ENCODE data around the gene GSAP.

Gene GSAP

DNA sequence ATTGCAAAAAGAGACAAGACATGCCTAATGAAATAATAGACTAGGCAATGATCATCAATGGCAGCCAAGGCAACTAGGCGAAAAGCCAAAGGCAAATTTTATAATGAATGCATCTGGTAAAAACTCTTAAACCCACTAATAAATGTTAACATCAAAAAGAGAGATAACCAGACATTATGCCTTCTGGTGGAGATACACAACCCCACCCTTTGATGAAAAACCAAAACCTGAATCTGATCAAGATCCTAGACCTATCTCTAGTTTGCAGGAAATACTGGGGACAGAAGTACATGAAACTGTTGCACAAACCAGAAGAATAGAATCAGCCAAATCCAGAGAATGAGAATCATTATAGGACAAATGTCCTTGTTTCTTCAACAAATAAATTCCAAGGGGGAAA is 22.0 kb upstream of the GSAP start:
- DNase-seq (ENCODE audit: low spot score): no peak

DNA sequence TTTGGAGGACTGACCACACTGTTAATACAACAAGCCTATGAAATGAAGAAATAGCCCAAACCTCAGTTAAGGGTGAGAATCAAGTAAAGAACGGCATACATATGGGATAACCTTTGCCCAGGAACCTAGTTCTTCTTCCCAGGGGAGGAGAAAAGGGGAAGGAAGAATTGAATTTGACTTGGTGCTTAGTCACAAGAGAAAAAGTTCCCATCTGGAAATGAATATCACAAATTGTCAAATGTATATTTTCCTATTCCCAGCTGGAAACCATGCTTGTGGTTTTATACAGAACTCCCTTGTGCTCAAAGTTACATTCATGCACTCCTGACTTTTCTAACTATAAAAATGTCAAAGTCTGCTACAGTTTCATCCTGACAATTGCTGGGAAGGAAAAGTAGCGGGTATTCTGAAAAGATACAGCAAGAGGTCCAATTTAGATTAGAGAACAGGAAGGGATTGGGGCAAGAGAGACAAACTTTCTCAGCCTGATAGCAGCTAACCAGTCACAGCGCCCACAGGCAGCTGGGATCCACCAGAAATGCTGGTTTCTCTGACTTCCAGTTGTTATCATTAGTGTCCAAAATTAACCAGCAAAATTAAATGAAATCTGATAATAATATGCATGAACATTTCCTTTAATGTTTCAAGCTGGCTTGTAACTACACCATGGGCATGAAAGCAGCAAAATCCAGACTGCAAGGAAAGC is 18.6 kb upstream of the GSAP start:
- DNase-seq (ENCODE audit: low spot score): no peak

DNA sequence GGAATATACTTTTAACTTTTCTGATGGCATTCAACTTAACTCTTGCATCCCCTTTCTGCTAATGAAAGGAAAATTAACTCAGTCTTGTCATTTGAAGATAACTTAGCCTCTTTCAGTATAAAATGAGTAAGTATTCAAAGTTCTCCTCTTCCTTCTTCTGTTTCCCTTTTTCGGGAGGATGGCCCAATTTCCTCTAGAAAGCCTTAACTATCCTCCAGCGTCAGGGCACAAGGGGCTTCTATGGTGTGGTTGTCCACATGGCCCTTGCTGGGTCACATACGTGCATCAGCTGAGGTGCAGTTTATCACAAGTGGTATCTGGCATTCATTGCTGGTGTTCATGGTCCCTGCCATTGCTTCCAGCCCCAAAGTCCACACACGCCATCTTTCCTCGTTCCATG is 17.8 kb upstream of the GSAP start:
- no peak for DNase-seq (ENCODE audit: low spot score)

DNA sequence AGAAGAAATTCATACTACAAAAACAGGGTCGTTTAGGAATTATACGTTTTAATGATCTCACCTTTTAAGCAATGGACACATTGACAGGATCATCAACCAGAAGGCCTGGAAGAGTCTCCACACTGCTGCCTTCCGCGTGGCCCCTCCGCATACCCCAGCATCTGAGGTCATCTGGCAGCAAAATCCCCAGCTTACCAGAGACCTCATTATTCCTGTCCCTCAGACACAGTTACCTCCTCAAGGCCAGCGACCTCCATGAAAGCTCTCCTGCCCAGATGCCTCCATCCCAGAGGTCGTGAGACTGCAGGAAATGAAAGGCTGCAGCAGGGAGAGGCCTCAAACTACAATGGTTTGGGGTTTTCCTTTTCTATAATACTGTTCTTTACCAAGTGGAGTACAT is 14.8 kb upstream of the GSAP start:
- DNase-seq (ENCODE audit: low spot score): no peak

DNA sequence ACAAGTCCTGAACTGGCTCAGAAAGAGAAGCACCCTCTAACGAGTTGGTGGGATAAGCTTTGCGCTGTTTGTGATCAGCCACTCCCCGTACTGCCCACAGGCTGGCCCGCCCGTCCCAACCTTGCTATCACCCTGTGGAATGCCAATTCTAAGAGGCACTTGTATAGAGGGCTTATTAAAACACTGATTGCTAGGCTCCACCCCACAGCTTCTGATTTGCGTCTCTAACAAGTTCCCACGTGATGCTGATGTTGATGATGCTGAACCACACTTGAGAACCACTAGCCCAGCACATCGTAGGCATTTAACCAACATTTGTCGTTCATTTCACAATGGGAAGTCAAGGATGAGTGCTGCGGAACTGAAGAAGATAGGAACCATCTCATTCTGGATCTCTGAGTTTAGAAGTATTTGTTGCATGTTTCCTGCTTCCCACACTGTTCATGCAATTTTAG is 12.7 kb upstream of the GSAP start:
- DNase-seq (ENCODE audit: low spot score): no peak

DNA sequence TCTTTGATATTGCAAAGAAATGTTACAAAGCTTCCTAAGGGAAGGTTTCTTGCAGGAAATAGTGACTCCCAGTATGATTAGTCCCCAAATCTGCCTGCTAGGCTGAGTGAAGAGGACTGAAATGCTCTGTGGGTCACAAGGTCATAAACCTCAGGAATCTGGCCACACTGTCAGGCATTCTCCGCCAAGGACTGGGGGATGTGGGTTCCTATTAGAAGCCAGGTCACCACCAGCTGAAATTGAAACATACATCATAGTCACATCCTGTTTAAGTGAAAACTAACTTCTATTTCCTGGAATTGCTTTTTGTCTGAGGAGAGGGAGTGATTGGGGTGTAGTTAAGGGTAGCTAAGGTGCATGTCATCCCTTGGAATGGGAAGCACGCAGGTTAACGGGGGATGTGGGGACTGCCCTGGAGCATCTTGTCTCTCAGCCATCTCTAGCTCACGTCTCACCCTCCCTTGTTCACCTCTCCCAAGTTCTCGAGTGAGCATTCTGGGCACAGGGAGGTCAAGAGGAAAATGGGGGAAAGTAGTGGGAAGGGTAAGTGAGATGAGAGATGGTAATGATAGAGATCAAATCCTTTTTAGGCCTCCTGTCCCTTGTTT is 12.0 kb upstream of the GSAP start:
- peak; percentile 97 for DNase-seq (ENCODE audit: low spot score)

DNA sequence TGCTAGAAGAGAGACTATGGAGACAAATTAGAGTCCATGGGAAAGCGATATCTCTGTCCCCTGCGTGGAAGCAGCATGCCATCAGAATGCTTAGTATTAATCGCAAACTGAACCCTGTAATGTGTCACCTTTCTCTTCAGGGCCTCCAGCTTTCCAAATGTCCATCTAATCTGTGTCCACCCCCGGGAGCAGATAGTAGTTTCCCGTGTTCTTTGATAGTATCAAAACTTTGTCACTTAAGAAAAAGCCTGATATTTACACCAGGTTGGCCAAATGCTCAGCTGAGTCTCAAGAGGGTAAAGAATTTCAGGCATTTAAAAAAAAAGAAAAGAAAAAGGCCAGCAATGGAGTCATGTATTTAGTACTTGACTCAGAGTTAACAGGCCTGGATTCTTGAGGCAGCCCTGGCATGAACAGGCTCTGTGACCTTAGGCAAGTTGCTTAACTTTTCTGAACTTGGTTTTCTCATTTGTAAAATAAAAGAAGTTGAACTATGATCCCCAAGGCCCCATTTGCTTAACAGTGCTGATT is 10.4 kb upstream of the GSAP start:
- peak; percentile 49 for DNase-seq (ENCODE audit: low spot score)

DNA sequence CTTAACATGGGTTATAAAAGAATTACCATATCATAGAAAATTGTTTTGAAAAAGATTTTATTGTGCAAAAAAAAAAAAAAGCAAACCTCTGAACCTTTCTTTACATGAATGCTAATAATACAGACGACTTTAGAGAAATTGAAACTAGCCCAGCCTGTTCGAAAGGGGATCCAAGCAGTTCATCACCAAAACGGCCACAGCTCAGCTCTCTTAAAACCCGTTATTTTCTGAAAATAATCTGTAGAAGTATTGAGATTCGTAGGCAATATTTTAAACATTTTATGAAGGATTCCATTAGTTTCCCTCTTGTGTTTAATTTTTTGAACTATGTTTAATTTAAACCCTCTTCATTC is 9.9 kb upstream of the GSAP start:
- DNase-seq (ENCODE audit: low spot score): no peak

DNA sequence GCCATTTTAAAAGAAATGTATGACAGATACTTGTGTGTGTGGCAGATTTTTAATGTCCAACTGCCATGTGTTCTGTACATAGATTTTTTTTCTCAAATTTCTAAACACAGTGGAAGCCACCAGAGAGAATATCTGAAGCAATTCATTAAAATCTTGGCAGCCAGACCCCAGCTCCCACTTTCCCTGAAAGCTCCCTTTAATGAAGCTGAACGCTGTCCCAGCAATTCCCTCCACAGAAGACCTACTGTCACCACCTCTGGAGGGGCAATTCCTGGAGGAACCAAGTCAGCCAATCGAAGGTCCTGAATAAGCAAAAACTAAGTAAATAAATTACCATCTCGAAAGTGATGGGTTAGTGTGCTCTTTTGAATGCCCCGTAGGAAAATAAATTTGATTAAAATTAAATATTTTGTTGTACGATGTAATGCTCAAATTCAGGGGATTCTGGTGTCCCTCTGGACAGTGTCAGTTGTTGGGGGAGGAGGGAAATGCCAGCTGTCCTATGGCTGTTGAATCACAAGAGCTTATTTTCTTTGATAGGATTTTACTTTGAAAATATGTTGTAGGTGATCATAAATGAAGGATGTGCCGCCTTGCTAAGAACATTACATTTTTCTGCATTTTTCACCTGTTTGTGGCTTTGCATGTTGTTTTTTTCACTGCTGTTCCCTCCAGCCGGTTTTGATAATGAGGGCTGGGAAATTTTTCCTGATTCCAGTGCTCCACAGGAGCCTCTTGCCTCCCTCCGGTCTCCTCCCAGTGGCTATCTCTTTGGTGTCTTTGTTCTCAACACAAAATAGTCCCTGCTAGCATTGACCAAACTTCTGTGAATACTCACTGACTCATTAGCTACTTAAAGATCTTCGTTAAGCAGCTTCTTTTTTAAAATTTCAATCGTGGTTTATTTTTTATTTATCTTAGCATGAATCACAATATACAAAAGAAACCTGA is 9.2 kb upstream of the GSAP start:
- no peak for DNase-seq (ENCODE audit: low spot score)

DNA sequence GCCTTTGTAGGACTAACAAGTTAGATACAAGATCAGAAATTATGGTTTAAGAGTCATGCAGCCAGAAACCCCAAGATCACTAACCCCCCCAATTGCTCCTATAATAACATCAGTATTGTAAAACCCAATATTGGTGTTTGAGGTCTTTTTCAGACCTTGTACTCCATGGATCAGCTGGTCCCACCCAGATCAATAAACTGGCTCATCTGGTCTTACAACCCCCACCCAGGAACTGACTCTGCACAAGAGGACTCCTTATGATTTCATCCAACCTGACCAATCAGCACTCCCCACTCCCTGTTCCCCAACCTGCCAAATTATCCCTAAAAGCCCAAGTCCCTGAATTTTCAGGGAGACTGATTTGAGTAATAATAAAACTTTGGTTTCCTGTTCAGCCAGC is 6.4 kb upstream of the GSAP start:
- DNase-seq (ENCODE audit: low spot score): no peak

DNA sequence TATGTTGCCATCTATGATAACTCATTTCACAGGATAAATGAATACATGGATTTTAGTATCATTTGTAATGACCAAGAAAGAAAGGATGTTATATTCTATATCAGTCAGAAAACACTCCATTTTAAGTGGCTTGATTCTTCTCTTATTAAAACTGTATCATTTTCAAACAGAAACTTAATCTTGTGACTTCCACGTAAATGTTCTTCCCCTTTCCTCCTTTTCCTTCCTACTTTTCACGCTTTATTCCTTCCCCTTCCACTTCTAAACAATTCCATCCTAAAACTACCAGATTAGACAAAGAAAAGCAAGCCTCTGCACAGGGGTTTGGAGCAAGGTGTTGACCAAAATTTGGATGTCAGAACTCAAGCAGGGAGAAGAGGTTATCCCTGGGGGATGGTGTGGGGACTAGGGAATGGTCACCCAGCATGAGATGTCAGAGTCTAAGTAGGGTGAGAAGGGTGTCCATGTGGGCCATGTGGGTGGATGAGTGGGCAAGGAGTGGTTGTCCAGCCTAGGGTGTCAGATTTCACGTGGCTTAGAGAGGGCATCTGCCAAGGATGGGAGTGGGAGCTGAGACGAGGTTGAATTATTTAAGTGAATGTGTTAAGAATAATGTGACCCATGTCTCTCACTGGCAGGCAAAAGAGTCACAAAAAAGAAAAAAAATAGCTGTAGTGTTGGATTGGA is 5.0 kb upstream of the GSAP start:
- no peak for DNase-seq (ENCODE audit: low spot score)

DNA sequence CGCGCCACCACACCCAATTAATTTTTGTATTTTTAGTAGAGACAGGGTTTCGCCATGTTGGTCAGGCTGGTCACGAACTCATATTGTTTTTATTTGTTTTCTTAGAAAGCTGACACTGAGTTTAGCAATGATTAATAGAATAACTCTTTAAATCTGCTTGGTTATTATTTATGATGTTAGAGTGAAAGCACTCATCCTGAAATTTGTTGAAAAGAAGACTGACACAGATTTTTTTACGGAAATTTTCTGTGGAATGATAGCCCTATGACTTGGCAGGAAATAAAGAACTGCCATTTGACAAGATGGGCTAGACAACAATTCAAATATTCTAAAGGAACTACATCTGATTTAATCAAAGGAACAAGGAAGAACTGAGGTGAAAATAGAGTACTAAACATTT is 4.3 kb upstream of the GSAP start:
- no peak for DNase-seq (ENCODE audit: low spot score)

DNA sequence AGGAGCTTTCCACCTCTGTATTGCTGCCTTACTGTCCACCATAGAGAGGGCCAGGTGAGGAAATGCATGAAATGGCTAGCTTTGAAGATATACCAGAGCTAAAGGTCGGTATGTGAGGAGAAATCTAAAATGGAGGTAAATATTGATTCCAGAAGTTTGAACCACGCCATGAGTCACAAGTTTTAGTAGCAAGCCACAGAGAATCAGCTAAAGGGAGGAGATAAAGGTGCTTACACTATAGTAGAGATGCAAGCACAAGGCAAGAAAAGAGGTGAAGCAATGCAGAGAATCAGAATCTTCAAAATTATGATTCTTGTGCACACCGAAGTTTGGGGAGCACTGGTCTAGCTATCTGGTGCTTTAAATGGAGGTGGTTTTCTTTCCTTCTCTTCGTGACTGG is 3.0 kb upstream of the GSAP start:
- no peak for DNase-seq (ENCODE audit: low spot score)

DNA sequence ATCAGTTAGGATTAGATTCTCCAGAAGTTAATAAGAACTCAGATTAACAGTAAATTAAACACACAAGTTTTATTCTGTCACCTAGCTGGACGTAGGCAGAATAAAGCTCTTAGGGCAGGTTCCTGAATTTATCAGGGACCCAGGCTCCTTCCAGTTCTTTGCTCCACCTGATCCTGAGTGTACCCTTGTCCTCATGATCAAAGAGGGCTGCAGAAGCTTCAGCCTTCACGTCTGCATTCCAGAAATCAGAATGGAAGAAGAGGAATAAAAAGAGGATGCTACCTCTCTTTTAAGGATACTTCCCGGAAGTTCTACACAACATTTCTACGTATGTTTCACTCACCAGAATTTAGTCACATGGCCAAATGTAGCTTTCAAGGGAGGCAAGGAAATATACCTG is 1.7 kb upstream of the GSAP start:
- DNase-seq (ENCODE audit: low spot score): no peak

DNA sequence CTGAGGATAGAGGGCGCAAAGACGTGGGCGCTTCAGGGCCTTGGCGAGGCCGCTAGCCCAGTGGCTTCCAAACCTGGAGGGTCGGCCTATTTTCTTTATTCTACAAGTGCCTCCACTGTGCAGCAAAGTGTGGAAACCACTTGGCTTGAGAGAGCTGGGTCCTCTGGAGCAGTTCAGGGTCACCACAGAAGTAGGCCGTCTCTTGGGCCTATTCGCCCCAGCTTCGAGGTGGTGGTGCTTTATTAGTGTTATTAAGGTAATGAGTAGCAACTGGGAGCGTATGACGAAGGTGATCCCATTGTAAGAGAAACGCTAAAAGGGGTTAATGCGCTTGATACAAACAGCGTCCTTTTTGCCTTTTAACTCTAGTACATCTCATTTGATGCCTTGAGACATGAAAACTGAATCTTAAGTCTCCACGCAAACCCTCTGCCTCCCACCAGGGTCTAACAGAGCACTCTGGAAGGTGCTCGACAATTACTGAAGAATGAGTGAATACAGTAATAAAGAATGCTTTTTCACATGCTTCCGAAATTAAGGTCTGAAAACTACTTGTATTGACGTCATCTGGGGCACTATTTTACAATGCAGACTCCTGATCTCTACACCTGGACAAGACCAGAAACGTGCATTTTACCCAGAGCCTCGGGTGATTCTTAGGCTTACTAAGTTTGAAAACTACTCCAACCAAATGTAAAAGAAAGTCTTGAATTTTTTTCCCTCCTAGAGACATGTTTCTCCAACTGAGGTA is 647 bp upstream of the GSAP start:
- no peak for DNase-seq (ENCODE audit: low spot score)

DNA sequence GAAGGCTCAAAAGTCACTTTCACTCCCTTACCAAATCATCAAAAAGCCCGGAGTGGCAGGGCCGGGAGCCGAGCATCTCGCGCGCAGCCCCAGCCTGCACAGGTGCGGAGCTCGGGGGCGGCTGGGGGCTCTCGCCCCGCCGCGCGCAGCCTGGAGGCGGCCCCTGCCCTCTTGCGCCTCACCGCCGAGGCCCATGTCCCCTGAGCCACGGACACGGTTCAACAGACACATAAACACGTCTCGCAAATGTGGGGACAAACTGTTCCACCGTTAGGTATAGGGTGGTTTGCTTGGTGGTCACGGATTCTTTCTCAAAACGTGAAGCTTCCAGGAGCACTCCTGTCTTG is 700 bp downstream of the GSAP start:
- no peak for DNase-seq (ENCODE audit: low spot score)

DNA sequence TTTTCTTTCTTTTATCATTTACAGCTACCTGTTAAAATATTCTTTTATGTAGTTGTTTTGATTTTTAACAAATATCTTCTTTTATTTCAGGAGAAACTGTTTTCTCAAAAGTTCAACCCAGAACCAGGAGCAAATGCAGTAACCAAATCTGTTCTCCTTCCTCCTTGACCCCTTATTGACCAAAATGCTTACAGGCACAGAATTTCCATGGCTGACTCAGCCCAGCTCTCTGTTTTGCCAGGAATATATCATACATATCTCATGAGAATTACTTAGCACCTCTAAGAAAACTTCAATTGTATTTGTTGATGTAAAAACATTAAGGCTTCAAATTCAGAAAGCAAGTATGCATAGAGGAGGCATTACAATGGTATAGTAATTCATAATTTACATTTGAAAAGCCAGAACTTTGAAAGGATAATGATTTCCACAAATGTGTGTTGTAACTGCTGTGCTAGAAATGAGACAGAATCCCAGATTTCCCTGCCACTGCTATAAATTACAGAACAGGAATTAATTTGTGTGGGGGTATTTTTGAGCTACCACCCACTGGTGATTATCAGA is 2.2 kb downstream of the GSAP start:
- peak; percentile 39 for DNase-seq (ENCODE audit: low spot score)

DNA sequence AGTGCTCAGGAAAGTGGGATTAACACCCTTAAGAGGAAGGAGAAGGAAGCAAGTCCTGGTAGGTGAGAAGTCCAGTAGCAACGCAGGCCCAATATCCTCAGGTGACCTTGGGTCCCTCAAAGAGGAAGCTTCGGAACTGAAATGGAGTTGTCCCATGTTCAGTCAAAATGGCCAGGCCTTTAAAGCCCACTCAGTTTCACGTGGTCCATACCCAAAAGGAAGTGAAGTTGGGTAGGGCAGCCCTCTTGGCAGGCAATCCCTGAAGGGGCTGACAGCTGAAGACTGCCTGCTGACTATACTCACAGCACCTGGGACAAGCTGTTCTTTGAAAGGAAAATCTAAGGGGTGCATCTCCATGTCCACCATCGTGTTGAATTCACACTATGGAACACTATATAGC is 3.0 kb downstream of the GSAP start:
- DNase-seq (ENCODE audit: low spot score): no peak

DNA sequence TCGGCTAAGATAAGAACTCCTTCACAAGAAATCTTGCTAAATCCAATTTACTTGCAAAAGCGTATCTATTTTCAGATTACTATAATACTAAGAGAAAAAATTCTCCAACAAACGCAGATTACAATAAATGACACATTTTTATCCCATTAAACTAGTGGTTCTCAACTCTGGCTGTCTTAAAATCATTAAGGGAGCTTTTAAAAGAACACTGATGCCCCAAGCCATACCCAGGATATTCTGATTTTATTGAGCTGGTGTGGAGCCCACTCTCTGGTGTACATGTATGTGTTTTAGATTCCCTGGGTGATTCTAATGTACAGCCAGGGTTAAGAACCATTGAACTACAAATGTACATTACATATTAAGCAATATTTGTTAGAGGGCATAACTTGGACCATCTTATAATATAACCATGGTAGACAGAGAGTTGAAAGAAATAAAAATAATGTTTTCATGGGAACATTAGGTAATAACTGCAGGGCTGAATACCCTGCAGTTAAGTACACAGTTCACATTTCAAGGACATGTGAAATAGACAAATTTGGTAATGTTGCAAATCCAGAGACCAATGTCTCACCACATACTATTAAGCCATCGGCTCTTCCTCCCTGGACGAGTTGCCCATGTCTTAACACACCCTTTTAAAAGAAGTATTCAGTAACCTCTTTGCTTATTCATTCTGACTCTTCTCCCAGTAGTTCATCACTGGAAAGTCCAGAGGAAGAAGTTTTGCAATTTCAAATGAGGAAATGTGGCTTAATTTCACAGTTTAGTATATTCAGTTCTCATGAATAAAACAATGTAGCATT is 6.2 kb downstream of the GSAP start:
- DNase-seq (ENCODE audit: low spot score): peak; percentile 88

DNA sequence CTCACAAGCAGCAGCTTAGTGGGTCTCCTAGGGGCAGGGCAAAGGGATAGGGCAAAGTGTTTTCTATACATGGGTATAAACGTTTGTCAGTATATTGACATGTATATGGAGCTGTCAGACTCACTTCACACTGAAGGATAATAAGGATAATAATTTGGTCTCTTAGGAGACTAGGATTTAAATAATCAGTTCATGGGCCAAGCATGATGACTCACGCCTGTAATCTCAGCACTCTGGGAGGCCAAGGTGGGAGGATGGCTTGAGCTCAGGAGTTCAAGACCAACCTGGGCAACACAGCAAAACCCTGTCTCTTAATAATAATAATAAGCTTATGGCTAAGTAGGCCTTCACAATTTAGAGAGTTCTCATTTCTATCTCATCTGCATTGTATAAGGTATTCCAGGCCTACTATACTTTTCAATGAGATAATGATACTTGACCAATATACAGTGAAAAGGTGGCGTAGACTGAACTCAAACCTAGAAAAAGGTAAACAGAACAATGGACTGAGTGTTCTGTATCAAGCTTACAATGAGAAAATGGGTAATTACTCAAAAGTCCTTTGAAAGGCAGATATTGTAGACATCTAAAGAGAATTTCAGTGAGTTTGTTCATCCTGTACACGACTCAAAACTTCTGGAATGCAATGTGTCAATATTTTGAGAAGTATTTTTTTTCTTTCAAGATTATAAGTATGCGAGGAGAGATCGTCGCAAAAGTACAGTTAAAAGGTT is 7.0 kb downstream of the GSAP start:
- peak; percentile 76 for DNase-seq (ENCODE audit: low spot score)
